Activated naive CD4-positive, alpha-beta T cell treated with anti-CD3 and anti-CD28 coated beads, Interleukin-2, amount 10 ng/mL, durations not matched to agents 5 hours and 36 hours (primary cell): Measurements from ENCODE around the gene TBX6. TPM values are rescaled to one million over a fixed set of nuclear protein-coding genes. Genes with fewer than 3 reads are reported as not detected.

ENCODE experiments used
- total RNA-seq, 2 experiments: library from RNA; stranded (reverse); gene quantifications; one replicate each; pipeline ENCODE4 v1.2.3, GENCODE V29; 2021

Gene TBX6
- total RNA-seq, result 1 to 10 TPM; 1.8 to 2.1 TPM

GRCh38 chr16:30091474-30092372 lies at the start of gene TBX6:
TBX6 (minus strand) TSS chr16:30091924; CDS start chr16:30091193, 731 bp downstream.

GRCh38 chr16:30113031-30113710 lies 21.4 kb upstream of the TBX6 start, which contains the start of gene GDPD3:
GDPD3 (minus strand) TSS chr16:30113537; CDS start chr16:30113478, 59 bp downstream.

GRCh38 chr16:30096105-30096861 lies 4.6 kb upstream of the TBX6 start, which contains the start of gene YPEL3:
YPEL3 (minus strand) TSS chr16:30096213; CDS start chr16:30095482, 731 bp downstream.

GRCh38 chr16:30075503-30076275 lies 16.0 kb downstream of the TBX6 start, which contains the start of gene PPP4C:
PPP4C (plus strand) TSS chr16:30075994; CDS start chr16:30076378, 384 bp downstream.

GRCh38 chr16:30065102-30065942 lies 26.4 kb downstream of the TBX6 start, which contains the start of gene ALDOA:
ALDOA (plus strand) TSS chr16:30065760; CDS start chr16:30066898, 1,138 bp downstream.

Other genes with a start within 250 kb of the TBX6 start
- 10 to 100 TPM; 57.3 to 59.6 TPM for gene CDIPT, start 228.7 kb downstream of the TBX6 start, total RNA-seq
- not detected for gene SEZ6L2, start 192.4 kb downstream of the TBX6 start, total RNA-seq
- gene ASPHD1, start 191.4 kb downstream of the TBX6 start, total RNA-seq, result not detected
- 10 to 100 TPM; 30.4 to 32.9 TPM for gene KCTD13, start 165.7 kb downstream of the TBX6 start, total RNA-seq
- gene TMEM219, start 129.8 kb downstream of the TBX6 start, total RNA-seq, result 10 to 100 TPM; 74.1 to 77.3 TPM
- 10 to 100 TPM; 42.2 to 43.0 TPM for gene TAOK2, start 118.1 kb downstream of the TBX6 start, total RNA-seq
- 10 to 100 TPM; 33.1 to 34.6 TPM for gene HIRIP3, start 96.3 kb downstream of the TBX6 start, total RNA-seq
- 100 to 1,000 TPM; 101 to 102 TPM for gene INO80E, start 95.7 kb downstream of the TBX6 start, total RNA-seq
- not detected for gene DOC2A, start 80.9 kb downstream of the TBX6 start, total RNA-seq
- gene C16orf92, start 68.7 kb downstream of the TBX6 start, total RNA-seq, result not detected
- gene TLCD3B, start 60.7 kb downstream of the TBX6 start, total RNA-seq, result 1 to 10 TPM; 4.7 to 5.8 TPM
- 1,000 to 10,000 TPM; 1,254 to 1,292 TPM for gene ALDOA, start 26.2 kb downstream of the TBX6 start, total RNA-seq
- gene PPP4C, start 15.9 kb downstream of the TBX6 start, total RNA-seq, result 100 to 1,000 TPM; 120 to 124 TPM
- 10 to 100 TPM; 96.1 to 96.3 TPM for gene YPEL3, start 4.3 kb upstream of the TBX6 start, total RNA-seq
- gene GDPD3, start 21.6 kb upstream of the TBX6 start, total RNA-seq, result 10 to 100 TPM; 14.1 to 17.4 TPM
- gene MAPK3, start 31.3 kb upstream of the TBX6 start, total RNA-seq, result 10 to 100 TPM; 75.2 to 75.6 TPM
- 1,000 to 10,000 TPM; 1,549 to 1,565 TPM for gene CORO1A, start 91.7 kb upstream of the TBX6 start, total RNA-seq
- gene BOLA2B, start 101.7 kb upstream of the TBX6 start, total RNA-seq, result 100 to 1,000 TPM; 122 to 123 TPM
- gene SLX1A, start 102.0 kb upstream of the TBX6 start, total RNA-seq, result 10 to 100 TPM; 74.5 to 91.7 TPM
- gene SULT1A3, start 107.3 kb upstream of the TBX6 start, total RNA-seq, result 10 to 100 TPM; 24.0 to 31.6 TPM
- 10 to 100 TPM in 1 of 2 experiments, 1 to 10 TPM in 1; 7.5 to 15.5 TPM for gene NPIPB13, start 156.6 kb upstream of the TBX6 start, total RNA-seq